ENCODE measurements around the gene TSPAN4.

The TSPAN4 gene

DNA sequence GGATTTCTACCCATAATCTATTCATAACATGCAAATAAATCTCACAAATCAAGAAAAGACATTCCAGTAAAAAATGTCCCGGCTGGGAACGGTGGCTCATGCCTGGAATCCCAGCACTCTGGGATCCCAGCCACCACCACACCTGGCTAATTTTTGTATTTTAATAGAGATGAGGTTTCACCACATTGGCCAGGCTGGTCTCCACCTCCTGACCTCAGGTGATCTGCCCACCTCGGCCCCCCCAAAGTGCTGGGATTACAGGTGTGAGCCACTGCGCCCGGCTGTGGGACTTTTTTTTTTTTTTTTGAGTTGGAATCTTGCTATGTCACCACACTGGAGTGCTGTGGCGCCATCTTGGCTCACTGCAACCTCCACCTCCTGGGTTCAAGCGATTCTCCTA is 63.3 kb downstream of the TSPAN4 start:
- DNase-seq, result no peak

DNA sequence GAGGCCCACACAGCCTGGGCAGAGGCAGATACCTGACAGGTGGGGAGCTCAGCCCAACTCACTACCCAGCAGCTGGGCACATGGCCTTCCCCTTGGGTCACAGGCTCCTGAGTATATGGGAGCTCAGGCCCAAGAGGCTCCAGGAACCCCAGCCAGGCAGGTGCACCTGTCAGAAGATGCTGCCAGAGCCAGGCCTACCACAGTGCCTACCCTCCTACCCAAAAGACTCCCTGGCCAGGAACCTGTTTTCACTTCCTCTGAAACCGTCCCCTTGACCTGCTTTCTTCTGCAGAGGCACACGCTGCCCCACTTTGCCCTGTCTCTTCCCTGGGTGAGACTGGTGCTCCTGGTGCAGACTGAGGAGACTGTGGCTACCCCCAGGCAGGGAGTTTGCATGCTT is 65.0 kb downstream of the TSPAN4 start:
- DNase-seq, result no peak

DNA sequence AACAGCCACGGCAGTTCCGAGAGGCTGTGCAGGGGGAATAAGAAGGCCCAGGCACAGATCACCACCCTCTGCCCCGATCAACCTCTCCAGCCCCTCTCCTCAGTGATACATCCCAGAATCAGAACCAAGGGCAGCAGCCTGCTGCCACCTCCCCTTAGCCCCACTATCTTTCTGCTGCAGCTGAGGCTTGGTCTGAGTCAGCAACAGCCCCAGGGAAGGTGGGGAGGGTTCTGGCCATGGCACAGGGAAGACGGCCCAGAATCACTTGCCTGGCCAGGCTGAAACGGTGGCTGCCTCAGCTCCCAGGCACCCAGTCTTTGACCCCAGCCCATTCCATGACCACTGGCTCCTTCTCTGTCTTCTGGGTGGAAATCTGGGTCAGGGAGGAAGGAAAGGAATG is 65.6 kb downstream of the TSPAN4 start:
- no peak for DNase-seq

DNA sequence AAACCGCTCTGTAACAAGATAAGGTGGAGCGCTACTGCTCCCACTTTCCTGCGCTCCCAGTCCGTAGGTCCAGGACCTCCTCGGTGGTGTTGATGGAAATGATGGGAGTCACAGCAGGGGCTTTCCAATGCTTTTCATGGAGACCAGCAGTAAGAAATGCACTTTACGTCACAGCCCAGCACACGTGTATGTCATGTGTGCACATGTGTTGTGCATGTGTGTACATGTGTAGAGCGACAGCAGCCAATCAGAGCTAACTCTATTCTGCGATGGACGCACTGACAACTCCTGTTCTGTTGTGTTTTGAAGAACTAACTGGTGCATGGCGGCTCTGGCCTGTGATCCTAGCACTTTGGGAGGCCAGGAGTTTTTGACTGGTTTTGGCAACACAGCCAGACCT is 66.8 kb downstream of the TSPAN4 start:
- no peak for DNase-seq

DNA sequence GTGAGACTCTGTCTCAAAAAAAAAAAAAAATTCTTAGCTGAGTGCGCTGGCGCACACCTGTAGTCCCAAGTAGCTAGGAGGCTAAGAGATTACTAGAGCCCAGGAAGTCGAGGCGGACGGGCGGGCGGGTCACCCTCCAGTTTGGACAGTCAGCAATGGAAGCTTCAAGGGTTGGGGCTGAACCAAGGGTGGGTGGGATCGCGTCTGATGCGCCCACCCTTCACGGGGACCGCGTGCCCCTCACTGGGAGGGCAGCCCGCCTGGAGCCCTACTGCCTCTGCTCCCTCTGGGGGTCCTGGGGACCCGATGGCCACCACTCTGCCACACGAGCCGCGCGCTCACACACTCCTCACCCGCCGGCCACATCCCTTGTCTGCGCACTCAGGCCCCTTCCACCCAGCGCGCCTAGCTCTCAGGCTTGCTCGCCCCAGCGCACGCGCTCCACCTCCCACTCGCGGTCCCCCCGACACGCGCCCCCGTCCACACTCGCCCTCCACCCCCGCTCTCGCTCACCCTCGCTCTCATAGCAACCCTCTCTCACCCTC is 67.5 kb downstream of the TSPAN4 start:
- no peak for DNase-seq

DNA sequence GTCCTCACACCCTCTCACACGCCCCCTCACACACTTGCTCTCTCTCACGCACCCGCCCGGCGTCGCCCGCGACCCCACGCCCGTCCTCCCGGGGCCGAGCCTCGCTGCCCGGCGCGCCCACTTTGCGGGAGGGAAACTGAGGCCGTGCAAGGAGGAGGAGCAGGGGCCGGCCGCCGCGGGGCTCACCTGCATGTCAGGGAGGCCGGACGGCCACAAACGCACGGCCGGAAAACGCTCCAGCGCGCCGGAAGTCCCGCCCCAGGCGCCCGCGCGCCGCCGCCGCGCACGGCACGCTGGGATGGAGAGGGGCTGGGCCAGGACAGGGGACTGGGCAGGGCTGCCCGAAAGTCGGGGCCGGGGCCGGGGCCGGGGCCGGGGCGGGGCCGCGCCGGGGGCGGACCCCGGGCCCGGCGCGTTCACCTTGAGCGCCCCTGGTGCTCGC is 68.0 kb downstream of the TSPAN4 start, which contains the start of gene CHID1:
CHID1 (minus strand) TSS at position 222 of the 442 bp plus-strand sequence. CDS start 5,994 bp downstream, outside the sequence.
- DNase-seq, result peak in 50 of 51 donors; percentile 32 to 89 (median 77)

DNA sequence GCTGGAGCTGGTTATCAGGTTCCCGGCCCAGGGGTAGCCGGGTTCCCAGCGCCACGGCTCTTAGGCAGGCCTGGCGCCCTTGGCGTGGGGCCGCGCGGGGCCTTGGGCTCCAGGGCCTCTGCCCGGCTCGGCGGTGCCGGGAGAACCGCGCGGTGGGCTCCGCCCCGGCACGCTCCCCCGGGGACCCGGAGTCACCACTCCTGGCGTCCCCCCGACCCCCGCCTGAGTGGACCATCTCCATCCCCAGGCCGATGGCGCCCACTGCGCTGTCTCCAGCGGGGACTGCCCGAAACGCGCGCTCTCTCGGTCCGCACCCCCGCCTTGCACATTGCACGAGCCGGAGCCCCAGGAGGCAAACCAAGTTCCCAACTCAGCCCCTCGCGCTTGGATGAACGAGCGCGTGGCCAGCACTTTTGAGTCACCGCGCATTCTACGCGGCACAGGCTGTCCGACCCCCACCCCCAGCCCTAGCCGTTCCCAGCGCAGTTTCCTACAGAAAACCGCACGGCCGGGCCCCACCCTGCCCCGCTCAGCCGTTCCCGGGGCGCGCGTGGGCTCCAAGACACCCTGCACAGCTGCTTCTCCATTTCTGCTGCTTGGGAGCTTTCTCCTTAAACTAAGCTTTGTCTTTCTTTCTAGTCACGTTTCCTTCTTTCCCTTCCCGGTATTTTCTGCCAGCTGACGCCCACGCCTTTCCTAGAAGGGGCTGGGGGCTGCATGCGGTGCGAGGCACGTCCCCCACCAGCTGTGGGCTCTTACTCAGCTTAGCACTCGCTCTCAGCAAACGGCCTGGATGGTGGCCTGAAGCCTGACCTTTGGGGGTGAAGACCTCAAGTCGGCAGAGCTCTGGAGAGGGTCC is 68.6 kb downstream of the TSPAN4 start:
- DNase-seq, result peak in 8 of 51 donors; percentile 37 to 67 (median 48)

DNA sequence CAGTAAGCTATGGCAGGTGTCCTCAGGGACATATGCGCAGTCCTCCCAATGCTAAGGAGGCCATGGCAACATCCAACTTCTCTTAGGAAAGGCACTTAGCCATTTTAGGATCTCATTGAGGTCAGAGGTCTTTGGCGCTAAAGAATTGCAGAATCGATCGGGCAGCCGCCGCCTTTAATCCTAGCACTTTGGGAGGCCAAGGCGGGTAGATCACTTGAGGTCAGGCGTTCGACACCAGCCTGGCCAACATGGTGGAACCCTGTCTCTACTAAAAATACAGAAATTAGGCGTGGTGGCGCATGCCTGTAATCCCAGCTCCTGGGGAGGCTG is 69.2 kb downstream of the TSPAN4 start:
- DNase-seq, result no peak

DNA sequence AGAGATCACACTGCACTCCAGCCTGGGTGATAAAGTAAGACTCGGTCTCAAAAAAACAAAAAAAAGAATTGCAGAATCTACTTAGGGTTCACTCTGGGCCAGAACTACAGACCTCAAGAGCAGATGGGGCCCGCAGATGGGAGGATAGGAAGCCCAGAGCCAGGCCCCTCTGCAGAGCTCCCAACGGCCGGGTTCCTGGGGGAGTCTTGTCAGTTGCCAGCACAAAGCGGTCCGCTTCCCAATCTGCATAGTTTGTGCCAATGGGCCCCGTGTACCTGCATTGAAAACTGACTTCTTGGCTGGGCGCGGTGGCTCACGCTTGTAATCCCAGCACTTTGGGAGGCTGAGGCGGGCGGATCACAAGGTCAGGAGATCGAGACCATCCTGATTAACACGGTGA is 69.6 kb downstream of the TSPAN4 start:
- no peak for DNase-seq

DNA sequence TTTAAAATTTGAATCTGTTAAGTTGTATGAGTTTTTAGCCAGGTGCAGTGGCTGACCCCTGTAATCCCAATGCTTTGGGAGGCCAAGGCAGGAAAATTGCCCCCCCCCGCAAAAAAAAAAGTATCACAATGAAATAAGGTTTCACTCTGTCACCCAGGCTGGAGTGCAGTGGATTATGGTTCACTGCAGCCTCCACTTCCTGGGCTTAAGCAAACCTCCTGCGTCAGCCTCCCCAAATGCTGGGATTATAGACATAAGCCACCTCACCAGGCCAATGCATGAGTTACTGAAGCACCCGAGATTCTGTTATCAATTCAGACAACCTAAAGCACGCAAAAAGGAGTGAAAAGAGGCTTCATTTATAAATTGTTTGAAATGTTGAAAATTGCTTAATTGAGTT is 70.4 kb downstream of the TSPAN4 start:
- no peak for DNase-seq

DNA sequence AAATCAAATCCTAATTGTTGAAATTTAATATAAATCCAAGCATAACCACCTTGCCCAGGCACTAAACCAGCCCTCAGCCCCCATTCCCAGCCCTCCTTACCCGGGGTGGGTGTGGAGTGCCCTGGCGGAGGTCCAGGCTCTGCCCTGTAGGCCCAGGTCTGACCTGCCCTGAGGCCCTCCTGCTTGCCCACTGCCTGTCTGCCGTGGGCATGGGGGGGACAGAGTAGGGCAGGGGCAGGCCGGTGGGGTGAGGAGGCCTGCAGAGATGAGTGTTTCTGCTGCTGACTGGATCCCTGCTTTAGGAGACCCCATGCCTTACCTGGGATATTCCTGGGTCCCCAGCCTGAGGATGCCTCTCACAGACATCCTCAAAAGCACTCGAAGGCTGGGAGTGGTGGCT is 71.6 kb downstream of the TSPAN4 start:
- no peak for DNase-seq

DNA sequence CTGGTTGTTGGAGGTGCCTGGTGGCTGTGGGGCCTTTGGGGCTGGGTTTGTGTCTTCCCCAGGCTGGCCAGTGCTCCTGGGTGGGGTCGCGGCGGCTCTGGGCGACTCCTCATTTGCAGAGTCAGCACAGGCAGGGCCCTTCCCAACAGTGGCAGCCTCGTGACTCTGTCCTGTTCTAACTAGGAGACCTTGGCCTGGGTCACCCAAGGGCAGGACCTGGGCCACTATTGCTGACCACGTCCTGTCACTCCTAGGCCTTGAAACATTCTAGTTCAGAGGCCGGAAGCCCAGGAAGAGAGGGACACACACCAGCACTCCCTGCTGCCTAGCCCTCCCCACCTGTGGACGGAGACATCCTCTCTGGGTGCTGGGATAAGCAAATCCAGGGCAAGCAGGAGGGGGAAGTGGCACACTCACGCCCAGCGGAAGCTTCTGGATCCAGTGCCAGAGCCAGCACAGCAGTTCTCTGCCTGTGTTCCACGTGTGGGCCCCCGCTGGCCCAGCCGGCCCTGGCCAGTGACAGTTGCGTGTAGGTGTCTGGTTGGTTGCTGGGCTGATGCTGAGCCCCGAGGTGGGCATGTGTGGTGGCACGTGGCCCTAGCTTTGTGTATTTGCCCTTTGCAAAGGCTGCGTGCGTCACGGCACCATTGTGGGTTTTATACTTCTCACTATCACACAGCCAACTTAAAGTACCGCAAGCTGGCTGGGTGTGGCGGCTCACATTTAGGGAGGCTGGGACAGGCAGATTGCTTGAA is 72.3 kb downstream of the TSPAN4 start:
- DNase-seq, result peak in 8 of 51 donors; percentile 23 to 47 (median 37)

Data from hypothalamus (tissue), 51 donors.